DMS114 treated with DMSO at 0.1 percent for 48 hours (cell line): ENCODE measurements around the gene PINK1.

Experiments
- DNase-seq: peaks from one replicate; lab custom pipeline; 2025; ENCODE audit not compliant: unreplicated experiment; lab: John Stamatoyannopoulos, UW

PINK1 gene

GRCh38 chr1:20610970-20611369, 22.3 kb upstream of the PINK1 start:
- DNase-seq = no peak

GRCh38 chr1:20611652-20612051, 21.6 kb upstream of the PINK1 start:
- no peak for DNase-seq

GRCh38 chr1:20612221-20612746, 21.0 kb upstream of the PINK1 start:
- no peak for DNase-seq

GRCh38 chr1:20614131-20614579, 19.1 kb upstream of the PINK1 start:
- DNase-seq = no peak

- DNase-seq = no peak
These were observed 17.1 kb upstream of the PINK1 start for GRCh38 chr1:20615946-20616846.

- DNase-seq = no peak
These were observed 16.3 kb upstream of the PINK1 start for GRCh38 chr1:20616847-20617487.

- no peak for DNase-seq
These were observed 14.7 kb upstream of the PINK1 start for GRCh38 chr1:20618550-20618949.

- DNase-seq = no peak
These were observed 13.3 kb upstream of the PINK1 start for GRCh38 chr1:20619999-20620398.

- no peak for DNase-seq
These were observed 12.2 kb upstream of the PINK1 start for GRCh38 chr1:20621012-20621411.

GRCh38 chr1:20624709-20625108, 8.5 kb upstream of the PINK1 start:
- no peak for DNase-seq

- no peak for DNase-seq
These were observed 7.8 kb upstream of the PINK1 start for GRCh38 chr1:20625176-20626097.

GRCh38 chr1:20626098-20626427, 7.2 kb upstream of the PINK1 start:
- no peak for DNase-seq

GRCh38 chr1:20626524-20626923, 6.7 kb upstream of the PINK1 start:
- DNase-seq = no peak

GRCh38 chr1:20630729-20631128, 2.5 kb upstream of the PINK1 start:
- no peak for DNase-seq

GRCh38 chr1:20632386-20632785, 872 bp upstream of the PINK1 start:
- no peak for DNase-seq

GRCh38 chr1:20634065-20634593, 871 bp downstream of the PINK1 start:
- no peak for DNase-seq

GRCh38 chr1:20634594-20635084, 1.4 kb downstream of the PINK1 start:
- peak; percentile 15 for DNase-seq

GRCh38 chr1:20636785-20637347, 3.6 kb downstream of the PINK1 start:
- DNase-seq = no peak

GRCh38 chr1:20640183-20640597, 6.9 kb downstream of the PINK1 start:
- DNase-seq = peak; percentile 36

GRCh38 chr1:20641975-20642374, 8.7 kb downstream of the PINK1 start:
- no peak for DNase-seq
